GM18498 (cell line): ENCODE data around the gene ZBTB38.

ENCODE experiments used
- ATAC-seq: cut with Tn5 transposase; IDR thresholded peaks from one replicate; pipeline ENCODE4 v1.9.1; 2021; ENCODE audit warnings: mild to moderate bottlenecking, moderate library complexity; ENCODE audit not compliant: unreplicated experiment

ZBTB38 gene

DNA sequence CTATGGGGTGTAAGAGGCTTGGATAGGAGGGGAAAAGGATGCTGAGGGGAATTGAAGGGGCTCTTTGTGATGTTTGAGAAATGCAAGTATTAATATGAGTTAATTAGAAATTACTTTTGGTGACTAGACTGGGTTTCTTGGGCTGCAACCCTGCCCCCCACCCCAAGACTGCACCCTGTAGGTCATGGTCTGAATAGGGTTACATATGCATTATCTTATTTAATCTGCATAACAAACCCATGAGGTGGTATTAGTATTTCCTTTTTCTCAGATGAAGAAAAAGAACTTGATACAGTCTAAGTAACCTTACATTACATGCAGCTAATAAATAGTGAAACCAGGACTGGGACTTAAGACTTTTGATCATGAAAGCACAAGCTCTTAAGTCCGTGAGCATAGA, 5.6 kb upstream of the ZBTB38 start:
- no peak for ATAC-seq

GRCh38 chr3:141365201-141365600, 3.1 kb upstream of the ZBTB38 start:
- no peak for ATAC-seq

DNA sequence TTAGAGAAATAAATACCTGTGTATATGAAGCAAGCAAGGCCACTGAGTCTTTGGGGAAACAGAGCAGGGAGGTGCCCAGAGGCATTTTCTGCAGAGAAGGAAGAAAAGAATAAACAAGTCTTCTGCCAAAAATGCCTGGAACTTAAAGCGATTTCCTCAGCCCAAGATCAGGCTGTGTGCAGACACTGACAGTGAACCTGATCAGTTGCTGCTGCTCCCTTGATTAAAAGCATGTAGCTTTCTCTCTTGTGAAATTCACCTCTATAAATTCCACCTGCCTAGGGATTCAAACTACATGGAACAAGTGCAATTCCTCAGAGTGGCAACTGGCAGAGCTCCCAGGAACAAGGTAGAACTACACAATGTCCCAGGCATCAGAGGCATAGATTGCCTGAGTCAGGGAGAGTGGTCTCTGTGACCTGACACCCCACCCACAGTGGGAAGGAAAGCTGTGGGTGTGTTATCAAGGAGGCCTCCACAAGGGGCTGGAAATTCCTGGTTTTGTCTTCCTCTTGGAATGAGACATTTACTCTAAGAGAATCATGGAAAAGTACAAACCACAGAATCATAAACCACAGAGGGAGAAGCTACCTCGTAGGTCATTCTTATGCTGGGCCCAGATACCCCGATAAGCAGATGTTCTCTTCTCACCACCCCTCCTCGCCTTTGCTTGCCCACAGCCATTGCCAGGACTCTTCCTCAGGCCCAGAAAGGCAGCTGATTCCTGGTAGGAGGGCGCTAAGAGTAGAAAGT, 1.8 kb upstream of the ZBTB38 start:
- ATAC-seq: no peak

GRCh38 chr3:141367038-141367730, 1.1 kb upstream of the ZBTB38 start:
- ATAC-seq: no peak

- no peak for ATAC-seq
These were observed 856 bp downstream of the ZBTB38 start for GRCh38 chr3:141368925-141369794.

- ATAC-seq: peak; percentile 78
These were observed 1.8 kb downstream of the ZBTB38 start for GRCh38 chr3:141370065-141370533.

- ATAC-seq: peak; percentile 31
These were observed 3.6 kb downstream of the ZBTB38 start for GRCh38 chr3:141371882-141372281.

GRCh38 chr3:141372656-141373055, 4.4 kb downstream of the ZBTB38 start:
- no peak for ATAC-seq

GRCh38 chr3:141373232-141373631, 4.9 kb downstream of the ZBTB38 start:
- ATAC-seq: peak; percentile 25

GRCh38 chr3:141373768-141374526, 5.6 kb downstream of the ZBTB38 start:
- ATAC-seq: no peak

GRCh38 chr3:141375381-141376301, 7.3 kb downstream of the ZBTB38 start:
- ATAC-seq: no peak

- ATAC-seq: no peak
These were observed 9.1 kb downstream of the ZBTB38 start for GRCh38 chr3:141377377-141377776.

- no peak for ATAC-seq
These were observed 10.3 kb downstream of the ZBTB38 start for GRCh38 chr3:141378556-141378955.

- peak; percentile 57 for ATAC-seq
These were observed 11.1 kb downstream of the ZBTB38 start for GRCh38 chr3:141379250-141379966.

- ATAC-seq: no peak
These were observed 12.0 kb downstream of the ZBTB38 start for GRCh38 chr3:141380279-141380678.

GRCh38 chr3:141380987-141381386, 12.7 kb downstream of the ZBTB38 start:
- peak; percentile 41 for ATAC-seq

GRCh38 chr3:141382571-141382970, 14.3 kb downstream of the ZBTB38 start:
- no peak for ATAC-seq

- ATAC-seq: no peak
These were observed 15.3 kb downstream of the ZBTB38 start for GRCh38 chr3:141383555-141384129.

DNA sequence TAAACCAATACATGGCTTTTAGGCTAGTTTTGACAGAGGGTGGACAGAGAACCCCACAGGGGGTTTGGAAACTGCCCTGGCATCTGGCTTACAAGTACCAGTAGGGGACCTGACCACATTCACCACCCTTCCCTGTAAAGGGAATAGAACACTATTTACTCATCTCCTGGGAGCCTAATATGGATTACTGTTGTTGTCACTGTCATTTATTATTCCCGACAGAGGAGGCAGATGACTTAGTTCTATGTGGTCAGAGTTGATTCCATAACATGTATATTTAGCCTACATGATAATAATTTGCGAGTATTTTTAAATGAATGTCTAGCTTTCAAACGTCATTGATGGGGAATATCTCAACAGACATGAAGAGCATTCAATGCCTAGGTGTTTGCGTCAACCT, 15.9 kb downstream of the ZBTB38 start:
- no peak for ATAC-seq
